SHP77 (cell line): ENCODE results near the gene SLC22A2.

Source experiments
- DNase-seq, 2 experiments: peaks; one replicate each; lab custom pipeline; 2025; lab: John Stamatoyannopoulos, UW

SLC22A2 gene

GRCh38 chr6:160207618-160208017 is 51.0 kb downstream of the SLC22A2 start:
- no peak for DNase-seq

- DNase-seq: no peak
Observed at GRCh38 chr6:160204710-160205109, 53.9 kb downstream of the SLC22A2 start.

- DNase-seq: no peak
Observed at GRCh38 chr6:160203953-160204352, 54.7 kb downstream of the SLC22A2 start.

GRCh38 chr6:160203522-160203921 is 55.1 kb downstream of the SLC22A2 start:
- no peak for DNase-seq

- DNase-seq: no peak
Observed at GRCh38 chr6:160203076-160203475, 55.5 kb downstream of the SLC22A2 start.

GRCh38 chr6:160202411-160202810 is 56.2 kb downstream of the SLC22A2 start:
- no peak for DNase-seq

- DNase-seq: no peak
Observed at GRCh38 chr6:160201061-160201460, 57.6 kb downstream of the SLC22A2 start.

GRCh38 chr6:160198606-160199211 is 59.9 kb downstream of the SLC22A2 start:
- DNase-seq: no peak

- DNase-seq: no peak
Observed at GRCh38 chr6:160197662-160198061, 61.0 kb downstream of the SLC22A2 start.

GRCh38 chr6:160194808-160195207 is 63.8 kb downstream of the SLC22A2 start:
- no peak for DNase-seq

GRCh38 chr6:160192840-160193239 is 65.8 kb downstream of the SLC22A2 start:
- no peak for DNase-seq

GRCh38 chr6:160190973-160191372 is 67.6 kb downstream of the SLC22A2 start:
- no peak for DNase-seq

- DNase-seq: no peak
Observed at GRCh38 chr6:160190081-160190480, 68.5 kb downstream of the SLC22A2 start.

- DNase-seq: no peak
Observed at GRCh38 chr6:160188773-160189172, 69.8 kb downstream of the SLC22A2 start.

- no peak for DNase-seq
Observed at GRCh38 chr6:160180706-160181105, 77.9 kb downstream of the SLC22A2 start.

- DNase-seq: no peak
Observed at GRCh38 chr6:160178271-160178670, 80.3 kb downstream of the SLC22A2 start.

- no peak for DNase-seq
Observed at GRCh38 chr6:160177220-160177619, 81.4 kb downstream of the SLC22A2 start.

GRCh38 chr6:160174681-160175080 is 83.9 kb downstream of the SLC22A2 start:
- DNase-seq: no peak

GRCh38 chr6:160173806-160174527 is 84.7 kb downstream of the SLC22A2 start:
- no peak for DNase-seq

- no peak for DNase-seq
Observed at GRCh38 chr6:160172704-160173103, 85.9 kb downstream of the SLC22A2 start.

GRCh38 chr6:160170018-160170680 is 88.5 kb downstream of the SLC22A2 start:
- DNase-seq: no peak

- DNase-seq: no peak
Observed at GRCh38 chr6:160167604-160168399, 90.8 kb downstream of the SLC22A2 start.
